ENCODE data around the gene GID8. TPM values are rescaled to one million over a fixed set of nuclear protein-coding genes. Genes with fewer than 3 reads are reported as not detected.

Gene GID8
- total and polyA plus RNA-seq, 2 of the 13 experiments (the other 11 are each of a cell fraction or from before 2014, with no cell fraction given), result 39.6 to 59.8 TPM

- TF ChIP-seq AHDC1 (CRISPR knock-in tag; IDR thresholded peaks at IDR 0.05; ENCODE audit: borderline replicate concordance), result peak; percentile 96; the same call in 1 of the 2 replicates
- TF ChIP-seq SNRNP70 (IDR thresholded peaks at IDR 0.05; ENCODE audit: low read depth, low read length), result no peak
- no peak for TF ChIP-seq NFRKB (IDR thresholded peaks at IDR 0.05)
- 0 out of 2 replicates have a peak, but pooled peaks have one; percentile 11 for TF ChIP-seq NFYB (CRISPR knock-in tag; IDR thresholded peaks at IDR 0.05)
- TF ChIP-seq DPF2 (CRISPR knock-in tag; IDR thresholded peaks at IDR 0.05; ENCODE audit: borderline replicate concordance, low read depth), result peak; percentile 97
- no peak for TF ChIP-seq REL (CRISPR knock-in tag; conservative IDR thresholded peaks at IDR 0.05)
- TF ChIP-seq ZNF543 (CRISPR knock-in tag; IDR thresholded peaks at IDR 0.05), result no peak; the same call in 1 of the 2 replicates
- peak; percentile 96 for TF ChIP-seq SOX5 (CRISPR knock-in tag; IDR thresholded peaks at IDR 0.05; ENCODE audit: borderline replicate concordance)
- TF ChIP-seq PBX3 (CRISPR knock-in tag; IDR thresholded peaks at IDR 0.05; ENCODE audit: borderline replicate concordance), result 0 out of 2 replicates have a peak, but pooled peaks have one; percentile 53
- peak; percentile 100 for TF ChIP-seq ZNF788 (CRISPR knock-in tag; IDR thresholded peaks at IDR 0.05; ENCODE audit: borderline replicate concordance)
- peak; percentile 67; the same call in 1 of the 2 replicates for TF ChIP-seq NCOA1 (CRISPR knock-in tag; IDR thresholded peaks at IDR 0.05)
- TF ChIP-seq ZNF296 (CRISPR knock-in tag; conservative IDR thresholded peaks at IDR 0.05), result 0 out of 2 replicates have a peak, but pooled peaks have one; percentile 76
- no peak; the same call in 1 of the 2 replicates for TF ChIP-seq ZNF563 (CRISPR knock-in tag; IDR thresholded peaks at IDR 0.05)
- no peak for TF ChIP-seq HDAC6 (IDR thresholded peaks at IDR 0.05; ENCODE audit: low read depth, low read length)
- TF ChIP-seq POLR2G (IDR thresholded peaks at IDR 0.05; ENCODE audit: low read depth, low read length), result peak; percentile 60; the same call in 1 of the 2 replicates
- no peak for TF ChIP-seq ATRX (CRISPR knock-in tag; IDR thresholded peaks at IDR 0.05; ENCODE audit: borderline replicate concordance)
- peak; percentile 73; the same call in 1 of the 2 replicates for TF ChIP-seq ZNF280B (CRISPR knock-in tag; IDR thresholded peaks at IDR 0.05; ENCODE audit: borderline replicate concordance)
Measured at GRCh38 chr20:62955519-62956386, 17.8 kb downstream of the GID8 start (continued).
